H9 (cell line): Measurements from ENCODE around the gene TTC12. TPM values are rescaled to one million over a fixed set of nuclear protein-coding genes. Genes with fewer than 3 reads are reported as not detected.
A peak's percentile ranks its signal among the peaks of the same experiment; 100 is the strongest.

Experiments used
- DNase-seq: peaks from one replicate; pipeline ENCODE4 v3.0.0-alpha.2; 2017
- H2AFZ ChIP-seq: one replicate; pipeline ENCODE4 v1.6.1; 2013; ENCODE audit warnings: mild to moderate bottlenecking, low read length, control low read depth, moderate library complexity
- H2AK5ac ChIP-seq: 2 replicates; pipeline ENCODE4 v1.6.1; 2013; ENCODE audit warnings: low read length, control low read depth, mixed read lengths; ENCODE audit not compliant: insufficient read length
- H2BK120ac ChIP-seq: one replicate; pipeline ENCODE4 v1.6.1; 2013; ENCODE audit warnings: low read depth, mild to moderate bottlenecking, low read length, control low read depth, inconsistent platforms; ENCODE audit not compliant: poor library complexity, severe bottlenecking
- H2BK12ac ChIP-seq: 2 replicates; pipeline ENCODE4 v1.6.1; 2013; ENCODE audit warnings: low read length, control low read depth, mixed read lengths, low read depth; ENCODE audit not compliant: insufficient read length
- H2BK15ac ChIP-seq: 2 replicates; pipeline ENCODE4 v1.6.1; 2013; ENCODE audit warnings: low read depth, low read length, control low read depth
- H2BK20ac ChIP-seq: one replicate; pipeline ENCODE4 v1.6.1; 2013; ENCODE audit warnings: low read depth, mild to moderate bottlenecking, low read length, control low read depth, inconsistent platforms; ENCODE audit not compliant: poor library complexity, severe bottlenecking
- H2BK5ac ChIP-seq: 2 replicates; pipeline ENCODE4 v1.6.1; 2013; ENCODE audit warnings: low read length, control low read depth, mixed read lengths; ENCODE audit not compliant: insufficient read length
- H3K14ac ChIP-seq: 2 replicates; pipeline ENCODE4 v1.6.1; 2013; ENCODE audit warnings: low read length, control low read depth; ENCODE audit not compliant: insufficient read depth
- H3K18ac ChIP-seq: 2 replicates; pipeline ENCODE4 v1.6.1; 2013; ENCODE audit warnings: low read depth, mild to moderate bottlenecking, mixed read lengths, low read length, control low read depth; ENCODE audit not compliant: insufficient read length
- H3K23ac ChIP-seq: 2 replicates; pipeline ENCODE4 v1.6.1; 2013; ENCODE audit warnings: low read length, control low read depth, mixed read lengths, low read depth; ENCODE audit not compliant: insufficient read length
- H3K23me2 ChIP-seq: 2 replicates; pipeline ENCODE4 v1.6.1; 2013; ENCODE audit warnings: low read depth, mild to moderate bottlenecking, mixed read lengths, low read length, control low read depth; ENCODE audit not compliant: insufficient read length, poor library complexity, severe bottlenecking
- H3K27ac ChIP-seq: 2 replicates; pipeline ENCODE4 v1.5.1; 2013; ENCODE audit warnings: low read length, control low read depth, mixed read lengths, low read depth; ENCODE audit not compliant: insufficient read length
- H3K27me3 ChIP-seq: 2 replicates; pipeline ENCODE4 v1.6.1; 2013; ENCODE audit warnings: low read length, control low read depth, inconsistent platforms; ENCODE audit not compliant: insufficient read depth
- H3K4ac ChIP-seq: 2 replicates; pipeline ENCODE4 v1.6.1; 2013; ENCODE audit warnings: low read depth, mild to moderate bottlenecking, control low read depth, inconsistent platforms, low read length, moderate library complexity
- H3K4me1 ChIP-seq: 2 replicates; pipeline ENCODE4 v1.6.1; 2013; ENCODE audit warnings: low read length, control low read depth, inconsistent platforms; ENCODE audit not compliant: insufficient read depth
- H3K4me2 ChIP-seq: 2 replicates; pipeline ENCODE4 v1.6.1; 2013; ENCODE audit warnings: low read length, control low read depth, mixed read lengths; ENCODE audit not compliant: insufficient read length, insufficient read depth
- H3K56ac ChIP-seq: 2 replicates; pipeline ENCODE4 v1.6.1; 2013; ENCODE audit warnings: low read depth, mild to moderate bottlenecking, mixed read lengths, low read length, control low read depth; ENCODE audit not compliant: insufficient read length
- H3K79me1 ChIP-seq: 2 replicates; pipeline ENCODE4 v1.6.1; 2013; ENCODE audit warnings: low read depth, mild to moderate bottlenecking, moderate library complexity, low read length, control low read depth, inconsistent platforms; ENCODE audit not compliant: insufficient read depth, poor library complexity, severe bottlenecking
- H3K79me2 ChIP-seq: 2 replicates; pipeline ENCODE4 v1.6.1; 2013; ENCODE audit warnings: low read length, control low read depth, inconsistent platforms; ENCODE audit not compliant: insufficient read depth
- H3K9ac ChIP-seq: 2 replicates; pipeline ENCODE4 v1.6.1; 2013; ENCODE audit warnings: low read length, control low read depth, mixed read lengths; ENCODE audit not compliant: insufficient read length; ENCODE audit errors: extremely low read depth
- H3K9me3 ChIP-seq: one replicate; pipeline ENCODE4 v1.6.1; 2013; ENCODE audit warnings: low read depth, low read length, inconsistent platforms; ENCODE audit not compliant: control insufficient read depth
- H3T11ph ChIP-seq: one replicate; pipeline ENCODE4 v1.6.1; 2013; ENCODE audit warnings: mild to moderate bottlenecking, low read length, control low read depth, inconsistent platforms
- H4K20me1 ChIP-seq: one replicate; pipeline ENCODE4 v1.6.1; 2013; ENCODE audit not compliant: control insufficient read depth, insufficient read length, insufficient read depth
- H4K5ac ChIP-seq: 2 replicates; pipeline ENCODE4 v1.6.1; 2013; ENCODE audit warnings: low read depth, mild to moderate bottlenecking, mixed read lengths, low read length, control low read depth; ENCODE audit not compliant: insufficient read length
- H4K8ac ChIP-seq: replicated peaks from 2 replicates; pipeline ENCODE4 v1.6.1; 2013; ENCODE audit warnings: low read length, control low read depth, mixed read lengths, low read depth; ENCODE audit not compliant: insufficient read length
- H4K91ac ChIP-seq: 2 replicates; pipeline ENCODE4 v1.6.1; 2013; ENCODE audit warnings: low read depth, mild to moderate bottlenecking, moderate library complexity, mixed read lengths, low read length, control low read depth; ENCODE audit not compliant: insufficient read length
- H3K27ac Mint-ChIP-seq, 3 experiments: 2 replicates in 2 of 3; 3 replicates in 1 of 3; pipeline ENCODE4 v1.8.0; 2020 to 2021; ENCODE audit warnings: mixed read lengths in 3 of 3, mild to moderate bottlenecking in 1 of 3, moderate library complexity in 1 of 3
- H3K27me3 Mint-ChIP-seq: 2 replicates; pipeline ENCODE4 v1.8.0; 2021; ENCODE audit warnings: low read depth, mild to moderate bottlenecking, moderate library complexity, mixed read lengths
- H3K36me3 Mint-ChIP-seq, 3 experiments: 2 replicates in 2 of 3; 3 replicates in 1 of 3; pipeline ENCODE4 v1.8.0; 2020 to 2021; ENCODE audit warnings: low read depth in 3 of 3, mixed read lengths in 3 of 3; ENCODE audit not compliant: insufficient read depth in 1 of 3
- H3K4me1 Mint-ChIP-seq, 2 experiments: 2 replicates each; pipeline ENCODE4 v1.8.0; 2020; ENCODE audit warnings: mixed read lengths in 2 of 2
- H3K4me3 Mint-ChIP-seq, 2 experiments: 2 replicates in 1 of 2; 3 replicates in 1 of 2; pipeline ENCODE4 v1.8.0; 2020 to 2021; ENCODE audit warnings: mild to moderate bottlenecking in 2 of 2, mixed read lengths in 2 of 2, moderate library complexity in 1 of 2
- H3K9me3 Mint-ChIP-seq, 2 experiments: 2 replicates in 1 of 2; 3 replicates in 1 of 2; pipeline ENCODE4 v1.8.0; 2020; ENCODE audit warnings: mild to moderate bottlenecking in 2 of 2, mixed read lengths in 2 of 2, moderate library complexity in 1 of 2
- total RNA-seq: library from RNA; stranded (reverse); gene quantifications from 2 replicates; pipeline ENCODE4 v1.2.1, GENCODE V29; 2021
- TF ChIP-seq, protein P1 (sequence below): fragments of 200-600 bp; sonication (generic); conservative IDR thresholded peaks from 3 replicates; pipeline ENCODE4 v1.8.0; 2021; ENCODE audit warnings: antibody characterized with exemption, mild to moderate bottlenecking

The TTC12 gene
- total RNA-seq, 1 experiment from 2014 or later, result 8.3 TPM

DNA sequence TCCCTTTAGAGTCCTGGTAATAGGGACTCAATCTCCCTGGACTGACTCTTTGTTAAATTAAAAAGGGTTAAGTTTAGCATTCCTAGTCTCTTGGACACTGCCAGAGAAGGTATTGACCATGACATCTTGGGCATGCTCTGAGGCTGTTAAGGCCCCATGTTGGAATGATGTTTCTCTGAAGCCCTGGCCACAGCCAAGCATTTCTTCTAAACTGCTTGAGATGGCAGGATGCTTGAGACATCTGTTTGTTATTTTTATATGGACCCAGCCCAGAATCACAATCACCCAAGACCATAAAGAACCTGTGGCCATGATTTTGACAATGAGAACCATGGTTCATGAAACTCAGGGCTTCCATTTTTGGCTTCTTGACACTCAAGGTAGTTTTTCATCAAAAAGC lies 67.7 kb downstream of the TTC12 start:
- Histone ChIP-seq H2BK5ac (no peak overlapping the region), H2AK5ac (no peak overlapping the region), H2BK20ac (no peak overlapping the region), H3K4ac (no peak overlapping the region), H2BK120ac (no peak overlapping the region), H4K91ac (no peak overlapping the region), H3K79me1 (no peaks in the 10 kb centered on the region), H3K23ac (no peak overlapping the region), H4K20me1 (no peaks in the 10 kb centered on the region), H2BK12ac (no peak overlapping the region), H3K9me3 (no peaks in the 10 kb centered on the region), H3T11ph (no peak overlapping the region), H3K27ac (no peak overlapping the region), H3K23me2 (no peaks in the 10 kb centered on the region), H3K9ac (no peak overlapping the region), H3K18ac (no peak overlapping the region), H3K79me2 (no peaks in the 10 kb centered on the region), H2BK15ac (no peak overlapping the region), H3K14ac (no peak overlapping the region), H4K5ac (no peak overlapping the region), H3K56ac (no peak overlapping the region), H3K27me3 (no peaks in the 10 kb centered on the region), H3K4me1 (no peaks in the 10 kb centered on the region), H2AFZ (no peak overlapping the region), H4K8ac (no peak overlapping the region), H3K4me2 (no peak overlapping the region)
- no peaks in the 10 kb centered on the region for H3K9me3 Mint-ChIP-seq
- peaks cover 5% of the 10 kb centered on the region for H3K27me3 Mint-ChIP-seq
- no peaks in the 10 kb centered on the region for H3K36me3 Mint-ChIP-seq
- TF ChIP-seq, protein P1, sequence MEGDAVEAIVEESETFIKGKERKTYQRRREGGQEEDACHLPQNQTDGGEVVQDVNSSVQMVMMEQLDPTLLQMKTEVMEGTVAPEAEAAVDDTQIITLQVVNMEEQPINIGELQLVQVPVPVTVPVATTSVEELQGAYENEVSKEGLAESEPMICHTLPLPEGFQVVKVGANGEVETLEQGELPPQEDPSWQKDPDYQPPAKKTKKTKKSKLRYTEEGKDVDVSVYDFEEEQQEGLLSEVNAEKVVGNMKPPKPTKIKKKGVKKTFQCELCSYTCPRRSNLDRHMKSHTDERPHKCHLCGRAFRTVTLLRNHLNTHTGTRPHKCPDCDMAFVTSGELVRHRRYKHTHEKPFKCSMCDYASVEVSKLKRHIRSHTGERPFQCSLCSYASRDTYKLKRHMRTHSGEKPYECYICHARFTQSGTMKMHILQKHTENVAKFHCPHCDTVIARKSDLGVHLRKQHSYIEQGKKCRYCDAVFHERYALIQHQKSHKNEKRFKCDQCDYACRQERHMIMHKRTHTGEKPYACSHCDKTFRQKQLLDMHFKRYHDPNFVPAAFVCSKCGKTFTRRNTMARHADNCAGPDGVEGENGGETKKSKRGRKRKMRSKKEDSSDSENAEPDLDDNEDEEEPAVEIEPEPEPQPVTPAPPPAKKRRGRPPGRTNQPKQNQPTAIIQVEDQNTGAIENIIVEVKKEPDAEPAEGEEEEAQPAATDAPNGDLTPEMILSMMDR, result no peak
- H3K4me1 Mint-ChIP-seq, result peaks cover 16 to 19% of the 10 kb centered on the region in 2 experiments
- DNase-seq, result peak; percentile 5
- H3K4me3 Mint-ChIP-seq, result no peak overlapping the region
- no peak overlapping the region for H3K27ac Mint-ChIP-seq
